Spleen (tissue), 7 donors: ENCODE results near the gene C4B.
"Not testable (repeated sequence)": the region's sequence is repeated elsewhere in the genome, so short reads cannot be mapped to it uniquely, and the experiment has no call there.

ENCODE experiments used
- CTCF ChIP-seq, 11 experiments: fragments of 200-600 bp in 7 of 11; fragments of 450-650 bp in 4 of 11; sonication (generic) in 4 of 11; IDR thresholded peaks in 8 of 11; conservative IDR thresholded peaks in 3 of 11; 1 replicate in 7 of 11; 2 replicates in 4 of 11; pipeline versions ENCODE4 v1.4.0 to v1.8.0; 2016 to 2021; ENCODE audit warnings: antibody characterized with exemption in 11 of 11, inconsistent platforms in 4 of 11, mild to moderate bottlenecking in 1 of 11
- POLR2A ChIP-seq, 3 donors: fragments of 450-650 bp; IDR thresholded peaks; one replicate each; pipeline ENCODE4 v1.5.1; 2017; ENCODE audit warnings: antibody characterized with exemption in 3 of 3, mild to moderate bottlenecking in 1 of 3
- POLR2AphosphoS5 ChIP-seq, 3 donors: sonication (generic); formaldehyde crosslinking; IDR thresholded peaks; one replicate each; pipeline ENCODE4 v1.5.1; 2017; ENCODE audit warnings: antibody characterized with exemption in 3 of 3
- donor health status: DM: no; HTN: no; CAD: no; lungs with moderate emphysema.
- donor health status: DM: no; HTN: no; CAD: no.
- donor health status: DM: no; HTN: no; CAD: no.

GRCh38 chr6:31980998-31981397, 33.6 kb upstream of the C4B start:
- not testable (repeated sequence) for TF ChIP-seq CTCF (IDR thresholded peaks at IDR 0.05 in 8 of 11, conservative IDR thresholded peaks at IDR 0.05 in 3 of 11); POLR2AphosphoS5 (IDR thresholded peaks at IDR 0.05); POLR2A (IDR thresholded peaks at IDR 0.05)
